Activated T-helper 2 cell treated with anti-CD3 and anti-CD28 coated beads, Interferon-gamma antibody, Interleukin-2, Interleukin-4, amounts not matched to agents 10 μg/mL and 5 μg/mL and 100 μg/mL, durations not matched to agents 14 hours and 24 hours and 36 hours (primary cell): ENCODE results near the gene IGF2BP1. TPM values are rescaled to one million over a fixed set of nuclear protein-coding genes. Genes with fewer than 3 reads are reported as not detected.

ENCODE experiments used
- DNase-seq: peaks from one replicate; pipeline ENCODE4 v3.0.0; 2021; ENCODE audit warnings: low spot score
- H3K27ac Mint-ChIP-seq: one replicate; pipeline ENCODE4 v1.8.0; 2021; ENCODE audit warnings: mixed read lengths
- H3K27me3 Mint-ChIP-seq: one replicate; pipeline ENCODE4 v1.8.0; 2021; ENCODE audit warnings: low read depth, mixed read lengths
- H3K36me3 Mint-ChIP-seq: one replicate; pipeline ENCODE4 v1.8.0; 2021; ENCODE audit warnings: low read depth, mixed read lengths
- H3K4me1 Mint-ChIP-seq: one replicate; pipeline ENCODE4 v1.8.0; 2021; ENCODE audit warnings: low read depth, mixed read lengths
- H3K4me3 Mint-ChIP-seq: one replicate; pipeline ENCODE4 v1.8.0; 2021; ENCODE audit warnings: low read depth, mild to moderate bottlenecking, moderate library complexity, mixed read lengths
- H3K9me3 Mint-ChIP-seq: one replicate; pipeline ENCODE4 v1.8.0; 2021; ENCODE audit warnings: mixed read lengths
- intact Hi-C: fragments of 100-400 bp; cut with micrococcal nuclease; formaldehyde crosslinking; loops from one replicate; pipeline ENCODE4 v1.15.1; 2023
- total RNA-seq: library from RNA; stranded (reverse); gene quantifications from 2 replicates; pipeline ENCODE4 v1.2.3, GENCODE V29; 2022

Gene IGF2BP1
- total RNA-seq, 1 donor from 2014 or later: 0.32 TPM

DNA sequence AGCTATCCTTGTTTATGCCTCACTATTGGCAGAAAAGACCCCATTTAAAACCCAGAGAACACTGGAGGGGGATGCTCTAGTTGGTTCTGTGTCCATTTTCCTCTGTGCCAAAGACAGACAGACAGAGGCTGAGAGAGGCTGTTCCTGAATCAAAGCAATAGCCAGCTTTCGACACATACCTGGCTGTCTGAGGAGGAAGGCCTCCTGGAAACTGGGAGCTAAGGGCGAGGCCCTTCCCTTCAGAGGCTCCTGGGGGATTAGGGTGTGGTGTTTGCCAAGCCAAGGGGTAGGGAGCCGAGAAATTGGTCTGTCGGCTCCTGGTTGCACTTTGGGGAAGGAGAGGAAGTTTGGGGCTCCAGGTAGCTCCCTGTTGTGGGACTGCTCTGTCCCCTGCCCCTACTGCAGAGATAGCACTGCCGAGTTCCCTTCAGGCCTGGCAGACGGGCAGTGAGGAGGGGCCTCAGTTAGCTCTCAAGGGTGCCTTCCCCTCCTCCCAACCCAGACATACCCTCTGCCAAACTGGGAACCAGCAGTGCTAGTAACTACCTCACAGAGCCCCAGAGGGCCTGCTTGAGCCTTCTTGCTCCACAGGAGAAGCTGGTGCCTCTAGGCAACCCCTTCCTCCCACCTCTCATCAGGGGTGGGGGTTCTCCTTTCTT is 56.1 kb downstream of the IGF2BP1 start:
- Mint-ChIP-seq H3K27ac (no peak overlapping the region), H3K9me3 (no peaks in the 10 kb centered on the region), H3K27me3 (peaks cover 14% of the 10 kb centered on the region), H3K36me3 (no peaks in the 10 kb centered on the region), H3K4me3 (no peak overlapping the region), H3K4me1 (peaks cover 4% of the 10 kb centered on the region)
- intact Hi-C loops: no loop called here
- no peak for DNase-seq

DNA sequence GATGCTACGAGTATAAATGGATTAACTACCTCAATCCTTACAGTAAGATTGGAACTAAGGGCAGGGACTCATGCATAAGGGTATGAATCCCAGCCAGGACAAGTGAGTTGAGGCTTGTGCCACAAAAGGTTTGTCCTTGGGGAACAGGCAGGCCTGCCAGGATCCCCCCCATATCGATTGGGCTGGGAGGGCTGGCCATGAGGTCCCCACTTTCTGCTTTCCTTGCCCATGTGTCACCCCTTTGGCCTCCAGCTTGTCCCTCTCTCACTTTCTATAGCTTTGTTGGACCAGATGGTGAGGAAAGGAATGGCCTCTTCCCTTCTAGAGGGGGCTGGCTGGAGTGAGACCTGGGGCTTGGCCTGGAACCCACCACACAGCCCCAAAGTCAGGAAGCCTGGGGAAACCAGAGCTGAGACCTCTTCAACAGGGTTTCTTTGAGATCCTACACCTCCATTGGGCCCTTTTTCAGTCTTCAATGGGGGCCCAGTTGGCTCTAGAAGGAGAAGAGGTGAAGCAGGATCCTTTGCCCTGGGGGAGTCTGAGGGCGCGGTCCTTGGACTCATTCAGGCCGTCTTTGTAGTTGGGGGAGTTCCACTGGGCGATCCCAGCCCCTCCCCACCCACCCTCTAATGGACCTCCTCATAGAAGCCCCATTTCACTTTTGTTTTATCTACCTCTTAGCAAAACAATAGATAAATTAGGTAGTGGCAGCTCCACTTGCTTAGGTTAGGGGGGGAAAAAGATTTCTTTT is 57.3 kb downstream of the IGF2BP1 start:
- Mint-ChIP-seq H3K9me3 (no peaks in the 10 kb centered on the region), H3K27me3 (peaks cover 16% of the 10 kb centered on the region), H3K4me3 (no peak overlapping the region), H3K27ac (no peak overlapping the region), H3K4me1 (peaks cover 4% of the 10 kb centered on the region), H3K36me3 (no peaks in the 10 kb centered on the region)
- intact Hi-C loops: no loop called here
- DNase-seq: no peak

DNA sequence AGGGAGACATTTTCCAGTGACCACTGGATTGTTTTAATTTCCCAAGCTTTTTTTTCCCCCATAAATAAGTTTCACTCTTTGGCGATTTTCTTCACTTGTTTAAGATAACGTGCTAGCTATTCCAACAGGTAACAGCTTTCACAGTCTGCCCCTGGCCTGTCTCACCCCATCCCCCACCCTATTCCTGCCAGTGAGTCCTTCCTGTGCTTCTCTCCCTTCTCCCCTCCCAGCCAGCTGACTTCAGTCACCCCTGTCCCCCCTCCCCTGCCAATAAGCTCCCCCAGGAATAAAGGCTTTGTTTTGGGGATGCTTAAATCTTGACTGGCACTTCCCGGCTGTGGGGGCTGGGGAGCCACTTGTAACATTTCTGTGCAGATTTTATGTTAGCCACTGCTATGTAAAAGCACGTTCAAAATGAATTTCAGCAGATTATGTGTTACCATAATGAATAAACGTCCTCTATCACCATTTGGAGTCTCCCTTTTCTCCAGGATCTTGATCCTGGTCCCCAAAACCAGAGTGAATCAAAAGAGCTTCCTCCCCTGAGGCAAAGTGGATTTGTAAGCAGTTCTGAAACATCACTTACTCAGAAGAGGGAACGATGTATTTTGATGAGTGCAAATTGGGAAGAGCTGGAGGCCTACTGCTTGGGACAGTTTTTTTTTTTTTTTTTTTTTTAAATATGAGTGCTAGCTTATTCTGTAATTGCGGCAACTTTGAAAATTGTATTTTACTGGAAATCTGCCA is 58.2 kb downstream of the IGF2BP1 start:
- DNase-seq: no peak
- Mint-ChIP-seq H3K27me3 (peaks cover 19% of the 10 kb centered on the region), H3K36me3 (no peaks in the 10 kb centered on the region), H3K9me3 (no peaks in the 10 kb centered on the region), H3K4me3 (no peak overlapping the region), H3K27ac (no peak overlapping the region), H3K4me1 (peaks cover 4% of the 10 kb centered on the region)
- intact Hi-C loops: no loop called here

DNA sequence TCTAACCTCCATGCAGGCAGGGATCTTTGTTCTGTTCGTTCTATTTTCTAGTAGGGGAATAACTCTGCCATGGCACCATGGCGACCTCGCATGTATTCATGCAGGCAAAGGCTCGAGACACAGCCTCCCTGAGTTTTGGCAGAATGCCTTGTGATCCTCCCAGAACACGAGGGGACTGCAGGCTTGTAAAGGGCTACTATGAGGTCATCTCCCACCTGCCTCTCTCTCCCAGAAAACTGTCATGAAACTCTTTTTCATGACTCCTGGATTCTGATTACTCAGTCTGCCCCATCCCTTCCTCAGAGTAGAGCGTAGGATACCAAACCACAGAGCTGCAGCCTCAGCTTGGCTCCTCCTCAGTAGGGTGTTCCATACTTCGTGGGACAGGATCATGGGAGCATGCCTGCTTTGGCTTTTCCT is 64.3 kb downstream of the IGF2BP1 start:
- intact Hi-C loops: no loop called here
- Mint-ChIP-seq H3K27ac (no peak overlapping the region), H3K4me1 (no peaks in the 10 kb centered on the region), H3K9me3 (no peaks in the 10 kb centered on the region), H3K4me3 (no peak overlapping the region), H3K36me3 (no peaks in the 10 kb centered on the region), H3K27me3 (peaks cover 12% of the 10 kb centered on the region)
- no peak for DNase-seq

DNA sequence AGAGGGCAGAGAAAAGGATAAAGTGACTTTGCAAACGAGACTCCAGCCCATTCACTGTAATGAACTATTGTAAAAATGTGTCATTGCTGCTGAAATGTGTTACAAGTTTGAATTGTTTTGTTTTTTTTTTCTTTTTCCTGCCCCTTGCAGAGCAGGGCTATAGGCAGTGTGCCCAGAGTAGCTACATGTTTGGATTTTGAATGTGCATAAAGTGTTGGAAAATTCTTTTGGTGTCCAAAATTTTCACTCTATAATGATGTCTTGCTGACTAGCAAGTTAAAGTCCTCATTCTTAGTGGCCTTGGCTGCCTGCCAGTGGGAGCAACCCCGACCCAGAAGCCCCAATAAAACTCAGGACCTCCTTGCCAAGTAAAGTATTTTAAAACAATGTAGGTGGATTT is 66.5 kb downstream of the IGF2BP1 start:
- no peak for DNase-seq
- no peak overlapping the region for H3K4me3 Mint-ChIP-seq
- no peak overlapping the region for H3K27ac Mint-ChIP-seq
- H3K9me3 Mint-ChIP-seq: no peaks in the 10 kb centered on the region
- peaks cover 12% of the 10 kb centered on the region for H3K27me3 Mint-ChIP-seq
- H3K36me3 Mint-ChIP-seq: no peaks in the 10 kb centered on the region
- intact Hi-C loops: no loop called here
- H3K4me1 Mint-ChIP-seq: no peaks in the 10 kb centered on the region

DNA sequence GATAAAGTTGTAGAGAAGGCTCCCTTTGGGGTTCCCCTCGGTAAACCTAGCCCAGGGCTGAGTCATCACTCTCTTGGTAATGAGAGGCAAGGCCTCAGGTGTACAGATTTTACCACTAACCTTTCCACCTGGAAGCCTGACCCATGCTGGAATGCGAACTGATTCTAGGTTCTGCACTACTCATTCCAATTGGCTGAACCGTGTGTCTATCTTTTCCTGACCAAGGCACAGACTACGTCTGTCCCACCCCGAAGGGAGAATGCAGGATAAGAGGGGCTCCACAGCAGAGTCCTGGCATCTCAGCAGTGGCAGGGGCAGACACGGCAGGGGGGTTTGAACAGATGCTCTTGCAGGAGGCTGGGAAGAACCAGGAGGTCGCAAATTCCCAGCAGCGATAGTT is 70.0 kb downstream of the IGF2BP1 start:
- no peaks in the 10 kb centered on the region for H3K9me3 Mint-ChIP-seq
- H3K4me1 Mint-ChIP-seq: no peaks in the 10 kb centered on the region
- intact Hi-C loops: no loop called here
- H3K4me3 Mint-ChIP-seq: no peak overlapping the region
- no peak for DNase-seq
- H3K27ac Mint-ChIP-seq: no peak overlapping the region
- peaks cover 6% of the 10 kb centered on the region for H3K27me3 Mint-ChIP-seq
- no peaks in the 10 kb centered on the region for H3K36me3 Mint-ChIP-seq

DNA sequence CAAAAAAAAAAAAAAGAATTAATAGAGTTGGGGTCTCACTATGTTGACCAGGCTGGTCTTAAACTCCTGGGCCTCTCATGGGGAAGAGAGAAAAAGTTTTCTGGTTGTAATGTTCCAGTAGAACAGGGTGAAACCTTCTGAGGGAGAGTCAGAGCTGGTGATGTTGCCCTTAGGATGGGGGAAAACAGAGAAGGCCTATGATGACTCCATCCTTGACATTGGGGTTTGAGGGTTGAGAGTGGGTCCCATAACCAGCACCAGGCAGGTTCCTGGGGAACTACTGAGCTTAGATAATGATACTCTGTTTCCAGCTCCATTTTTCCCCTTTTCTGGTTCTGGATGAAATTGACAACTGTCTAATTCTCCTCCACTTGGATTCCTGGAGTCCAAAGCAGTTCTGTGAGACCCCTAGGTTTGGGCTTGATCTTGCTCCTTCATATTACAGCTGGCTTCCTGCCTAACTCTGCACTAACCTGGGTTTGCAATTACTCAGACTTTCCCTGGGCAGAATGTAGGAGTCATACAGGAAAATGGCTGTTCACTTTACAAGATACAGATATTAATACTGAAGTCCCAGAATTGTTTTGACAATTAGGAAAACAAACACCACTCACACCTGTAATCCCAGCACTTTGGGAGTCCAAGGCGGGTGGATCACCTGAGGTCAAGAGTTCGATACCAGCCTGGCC is 72.5 kb downstream of the IGF2BP1 start:
- Mint-ChIP-seq H3K4me1 (no peaks in the 10 kb centered on the region), H3K27ac (no peak overlapping the region), H3K27me3 (peaks cover 6% of the 10 kb centered on the region), H3K4me3 (no peak overlapping the region), H3K36me3 (no peaks in the 10 kb centered on the region), H3K9me3 (no peaks in the 10 kb centered on the region)
- intact Hi-C loops: no loop called here
- no peak for DNase-seq

DNA sequence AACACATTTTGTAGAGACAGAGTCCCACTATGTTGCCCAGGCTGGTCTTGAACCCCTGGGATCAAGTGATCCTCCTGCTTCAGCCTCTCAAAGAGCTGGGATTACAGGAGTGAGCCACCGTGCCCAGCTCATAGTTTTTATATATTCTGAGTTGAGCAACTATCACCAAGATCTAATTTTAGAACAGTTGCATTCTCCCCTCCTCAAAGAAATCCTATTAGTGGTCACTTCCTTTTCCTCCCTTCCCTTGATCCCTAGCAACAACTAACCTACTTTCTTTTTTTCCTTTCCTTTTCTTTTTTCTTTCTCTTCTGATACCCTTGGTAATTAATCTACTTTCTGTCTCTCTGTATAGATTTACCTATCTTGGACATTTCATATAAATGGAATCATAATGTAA is 73.9 kb downstream of the IGF2BP1 start:
- Mint-ChIP-seq H3K27me3 (peaks cover 2% of the 10 kb centered on the region), H3K36me3 (no peaks in the 10 kb centered on the region), H3K4me1 (no peaks in the 10 kb centered on the region), H3K4me3 (no peak overlapping the region), H3K27ac (no peak overlapping the region), H3K9me3 (no peaks in the 10 kb centered on the region)
- no peak for DNase-seq
- intact Hi-C loops: no loop called here

DNA sequence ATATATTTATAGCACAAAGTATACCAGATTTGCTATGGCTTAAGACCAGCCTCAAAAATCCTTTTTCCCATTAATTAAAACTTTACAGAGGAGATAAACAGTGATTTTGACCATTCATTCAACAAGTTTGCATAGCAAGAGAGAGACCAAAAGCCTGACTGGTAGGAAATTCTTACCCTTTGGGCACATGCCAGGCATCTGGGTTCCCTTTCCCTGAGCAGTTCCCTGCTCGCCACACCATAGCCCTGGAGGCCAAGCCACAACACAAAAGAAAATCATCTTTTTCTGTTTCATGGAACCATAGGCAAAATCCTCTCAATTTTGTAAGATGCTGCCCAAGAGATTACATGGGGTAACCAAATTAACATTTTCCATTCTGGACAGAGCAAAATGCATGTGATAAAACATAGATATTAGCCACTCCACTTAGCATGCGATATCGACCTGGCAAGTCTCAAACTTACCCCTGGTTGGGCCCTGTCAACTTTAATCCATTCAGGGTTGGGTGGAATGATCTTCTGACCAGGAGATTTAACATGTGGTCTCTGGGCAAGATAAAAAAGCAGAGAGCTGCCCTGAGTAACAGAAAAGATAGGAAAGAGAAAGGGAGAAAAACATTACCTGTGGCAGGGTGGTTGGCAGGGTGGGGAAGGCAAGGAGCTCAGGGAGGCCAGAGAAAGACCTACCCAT is 77.8 kb downstream of the IGF2BP1 start:
- intact Hi-C loops: no loop called here
- no peak overlapping the region for H3K4me3 Mint-ChIP-seq

DNA sequence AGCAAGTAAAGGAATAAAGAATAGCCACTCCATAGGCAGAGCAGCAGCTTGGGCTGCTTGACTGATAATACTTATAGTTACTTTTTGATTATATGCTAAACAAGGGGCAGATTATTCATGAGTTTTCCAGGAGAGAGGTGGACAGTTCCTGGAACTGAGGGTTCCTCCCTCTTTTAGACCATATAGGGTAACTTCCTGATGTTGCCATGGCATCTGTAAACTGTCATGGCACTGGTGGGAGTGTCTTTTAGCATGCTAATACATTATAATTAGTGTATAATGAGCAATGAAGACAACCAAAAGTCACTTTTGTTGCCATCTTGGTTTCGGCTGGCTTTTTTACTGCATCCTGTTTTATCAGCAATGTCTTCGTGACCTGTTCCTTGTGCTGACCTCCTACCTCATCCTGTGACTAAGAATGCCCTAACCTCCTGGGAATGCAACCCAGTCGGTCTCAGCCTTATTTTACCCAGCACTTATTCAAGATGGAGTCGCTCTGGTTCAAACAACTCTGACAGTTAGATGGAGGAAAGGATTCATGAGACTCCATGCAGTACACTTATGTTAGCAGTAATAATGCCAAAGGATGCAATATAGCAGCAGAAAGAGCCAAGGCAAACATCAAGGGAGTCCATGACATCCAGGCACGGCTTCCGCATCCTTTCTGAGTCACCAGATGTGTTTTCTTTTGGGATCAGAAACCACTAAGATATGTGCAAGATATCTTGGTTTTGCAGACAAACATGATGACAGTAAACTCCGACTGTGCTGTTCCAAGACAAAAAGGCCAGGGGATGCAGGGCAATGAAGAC is 79.6 kb downstream of the IGF2BP1 start:
- intact Hi-C loops: no loop called here
- Mint-ChIP-seq H3K27me3 (peaks cover 4% of the 10 kb centered on the region), H3K4me1 (no peaks in the 10 kb centered on the region), H3K4me3 (no peak overlapping the region), H3K27ac (no peak overlapping the region), H3K9me3 (no peaks in the 10 kb centered on the region), H3K36me3 (no peaks in the 10 kb centered on the region)
- DNase-seq: no peak

More for the DNA sequence above, 77.8 kb downstream of the IGF2BP1 start:
- H3K27ac Mint-ChIP-seq: no peak overlapping the region
- H3K9me3 Mint-ChIP-seq: no peaks in the 10 kb centered on the region
- H3K4me1 Mint-ChIP-seq: no peaks in the 10 kb centered on the region
- no peak for DNase-seq
- no peaks in the 10 kb centered on the region for H3K36me3 Mint-ChIP-seq
- H3K27me3 Mint-ChIP-seq: peaks cover 6% of the 10 kb centered on the region

DNA sequence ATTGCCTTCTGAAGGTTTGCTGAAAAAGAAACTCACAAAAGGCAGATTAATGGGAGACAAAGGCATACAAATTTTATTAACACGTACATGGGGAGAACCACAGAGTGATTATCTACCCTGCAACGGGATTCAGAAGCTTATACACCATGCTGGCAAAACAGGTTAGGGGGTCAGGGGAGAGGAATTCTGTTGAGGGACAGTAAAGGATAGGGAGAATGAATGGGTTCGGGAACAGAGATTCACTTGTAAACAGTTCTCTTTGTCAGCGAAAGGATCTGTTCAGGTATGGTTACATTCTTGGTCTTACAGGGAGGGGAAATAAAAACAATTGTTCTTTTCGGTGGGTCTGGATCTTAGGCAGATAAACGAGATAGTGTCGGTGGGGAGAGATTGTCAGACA is 81.1 kb downstream of the IGF2BP1 start:
- Mint-ChIP-seq H3K4me3 (no peak overlapping the region), H3K9me3 (no peaks in the 10 kb centered on the region), H3K27me3 (peaks cover 4% of the 10 kb centered on the region), H3K27ac (no peak overlapping the region), H3K4me1 (no peaks in the 10 kb centered on the region), H3K36me3 (no peaks in the 10 kb centered on the region)
- DNase-seq: no peak
- intact Hi-C loops: no loop called here
